ENCODE data around the gene KLHL2. TPM values are rescaled to one million over a fixed set of nuclear protein-coding genes. Genes with fewer than 3 reads are reported as not detected.

KLHL2 gene
- polyA plus RNA-seq, 3 donors, result 6.9 to 22.6 (median 11.1) TPM

DNA sequence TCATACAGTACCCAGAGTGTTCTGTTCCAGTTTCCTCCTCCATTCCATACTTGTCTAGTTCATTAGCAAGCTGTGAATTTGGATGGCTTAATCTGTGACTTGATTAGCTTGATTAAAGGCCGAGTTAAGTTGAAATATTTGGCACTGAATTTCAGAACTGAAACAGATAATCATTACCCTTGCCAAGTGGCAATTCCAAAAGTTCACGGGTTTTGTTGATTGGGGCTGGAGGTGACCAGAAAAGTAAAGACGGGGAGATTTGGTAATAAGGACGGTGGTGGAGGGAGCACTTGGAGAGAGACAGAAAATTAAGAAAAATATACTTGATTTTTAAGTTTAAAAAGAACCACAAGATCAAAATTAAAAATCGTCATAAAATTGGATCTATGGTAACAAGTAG lies 21.9 kb upstream of the KLHL2 start:
- H3K4me1 Mint-ChIP-seq, result no peaks in the 10 kb centered on the region
- no peaks in the 10 kb centered on the region for H3K9me3 ChIP-seq (replicated peaks in 1 of 2; ENCODE audit: control insufficient read depth in 1 of 2, insufficient read depth in 1 of 2, low read length in 2 of 2)
- no peak overlapping the region for H3K27ac ChIP-seq (ENCODE audit: low read depth in 1 of 2, low read length in 2 of 2)
- H3K4me3 ChIP-seq (replicated peaks in 1 of 3; ENCODE audit: low read depth in 2 of 3, low read length in 3 of 3), result no peak overlapping the region
- no peak overlapping the region for H3K4me2 ChIP-seq (replicated peaks; ENCODE audit: extremely low read depth, low read length, poor library complexity, severe bottlenecking)
- H3K36me3 ChIP-seq (replicated peaks in 1 of 2; ENCODE audit: control insufficient read depth in 1 of 2, insufficient read depth in 2 of 2, low read length in 2 of 2), result no peaks in the 10 kb centered on the region
- H3K27me3 Mint-ChIP-seq (ENCODE audit: low read depth in 3 of 3), result no peaks in the 10 kb centered on the region
- H4K20me1 ChIP-seq (ENCODE audit: insufficient read depth, low read length), result no peaks in the 10 kb centered on the region
- no peaks in the 10 kb centered on the region for H3K36me3 Mint-ChIP-seq
- H3K27me3 ChIP-seq (ENCODE audit: control insufficient read depth in 2 of 2, insufficient read depth in 2 of 2, low read length in 2 of 2), result no peaks in the 10 kb centered on the region
- H3K9ac ChIP-seq (ENCODE audit: insufficient read depth, low read length, poor library complexity, severe bottlenecking), result no peak overlapping the region
- DNase-seq, result no peak
- no peak overlapping the region for H3K4me3 Mint-ChIP-seq
- no peaks in the 10 kb centered on the region for H3K4me1 ChIP-seq (ENCODE audit: control insufficient read depth in 1 of 2, insufficient read depth in 2 of 2, low read length in 2 of 2)
- TF ChIP-seq, protein P1, sequence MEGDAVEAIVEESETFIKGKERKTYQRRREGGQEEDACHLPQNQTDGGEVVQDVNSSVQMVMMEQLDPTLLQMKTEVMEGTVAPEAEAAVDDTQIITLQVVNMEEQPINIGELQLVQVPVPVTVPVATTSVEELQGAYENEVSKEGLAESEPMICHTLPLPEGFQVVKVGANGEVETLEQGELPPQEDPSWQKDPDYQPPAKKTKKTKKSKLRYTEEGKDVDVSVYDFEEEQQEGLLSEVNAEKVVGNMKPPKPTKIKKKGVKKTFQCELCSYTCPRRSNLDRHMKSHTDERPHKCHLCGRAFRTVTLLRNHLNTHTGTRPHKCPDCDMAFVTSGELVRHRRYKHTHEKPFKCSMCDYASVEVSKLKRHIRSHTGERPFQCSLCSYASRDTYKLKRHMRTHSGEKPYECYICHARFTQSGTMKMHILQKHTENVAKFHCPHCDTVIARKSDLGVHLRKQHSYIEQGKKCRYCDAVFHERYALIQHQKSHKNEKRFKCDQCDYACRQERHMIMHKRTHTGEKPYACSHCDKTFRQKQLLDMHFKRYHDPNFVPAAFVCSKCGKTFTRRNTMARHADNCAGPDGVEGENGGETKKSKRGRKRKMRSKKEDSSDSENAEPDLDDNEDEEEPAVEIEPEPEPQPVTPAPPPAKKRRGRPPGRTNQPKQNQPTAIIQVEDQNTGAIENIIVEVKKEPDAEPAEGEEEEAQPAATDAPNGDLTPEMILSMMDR (IDR thresholded peaks at IDR 0.05), result no peak
- no peaks in the 10 kb centered on the region for H3K79me2 ChIP-seq (ENCODE audit: insufficient read depth, low read length)
- intact Hi-C loops (cut with micrococcal nuclease), result no loop called here
- WGBS (ENCODE audit: insufficient coverage), result no CpG with 5 or more reads among the region's 5 CpGs
- H3K9me3 Mint-ChIP-seq, result peaks cover 0 to 2% (median 0%) of the 10 kb centered on the region in 7 donors
- H3K27ac Mint-ChIP-seq, result no peak overlapping the region
- no peak overlapping the region for H2AFZ ChIP-seq (ENCODE audit: insufficient read depth, low read depth, low read length, poor library complexity, severe bottlenecking)

DNA sequence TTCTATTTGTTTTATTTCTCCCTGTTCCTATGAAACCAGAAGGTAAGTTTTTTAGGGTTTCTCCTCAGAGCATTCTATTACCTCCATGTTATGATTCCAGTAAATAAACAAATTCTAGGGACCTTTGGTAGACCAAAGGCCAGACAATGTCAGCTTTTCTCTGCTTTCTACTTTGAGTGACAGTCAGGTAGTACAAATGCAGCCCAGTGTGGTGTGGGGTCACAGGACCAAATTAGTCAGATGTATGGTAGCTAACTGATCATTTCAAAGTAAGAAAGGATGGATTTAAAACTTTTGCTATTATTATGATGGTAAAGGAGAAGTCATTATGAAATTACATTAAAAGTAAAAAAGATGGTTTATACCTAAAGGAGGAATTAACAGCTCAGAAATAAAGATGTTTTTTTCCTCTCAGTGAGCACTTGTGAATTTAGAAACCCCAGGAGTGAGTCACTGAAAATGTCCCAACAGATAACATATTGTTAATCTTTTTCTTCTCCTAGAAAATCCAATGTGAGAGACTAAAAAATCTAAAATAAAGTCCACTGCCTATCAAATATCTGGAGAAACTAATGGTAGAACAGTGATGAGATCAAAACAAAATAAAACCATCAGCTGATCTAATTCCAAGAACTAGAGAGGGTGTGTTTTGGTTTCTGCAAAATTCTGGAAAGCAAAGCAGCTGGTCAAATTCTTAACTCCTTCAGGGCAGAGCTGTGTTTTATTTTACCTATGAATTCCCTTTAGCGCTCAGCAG lies 16.6 kb upstream of the KLHL2 start:
- no peaks in the 10 kb centered on the region for H3K27me3 ChIP-seq (ENCODE audit: control insufficient read depth in 2 of 2, insufficient read depth in 2 of 2, low read length in 2 of 2)
- no peaks in the 10 kb centered on the region for H4K20me1 ChIP-seq (ENCODE audit: insufficient read depth, low read length)
- Mint-ChIP-seq H3K4me3 (no peak overlapping the region), H3K36me3 (no peaks in the 10 kb centered on the region), H3K27me3 (ENCODE audit: low read depth in 3 of 3) (no peaks in the 10 kb centered on the region), H3K4me1 (no peaks in the 10 kb centered on the region), H3K27ac (no peak overlapping the region), H3K9me3 (no peaks in the 10 kb centered on the region)
- no peaks in the 10 kb centered on the region for H3K9me3 ChIP-seq (replicated peaks in 1 of 2; ENCODE audit: control insufficient read depth in 1 of 2, insufficient read depth in 1 of 2, low read length in 2 of 2)
- intact Hi-C loops (cut with micrococcal nuclease), result no loop called here
- H2AFZ ChIP-seq (ENCODE audit: insufficient read depth, low read depth, low read length, poor library complexity, severe bottlenecking), result no peak overlapping the region
- H3K36me3 ChIP-seq (replicated peaks in 1 of 2; ENCODE audit: control insufficient read depth in 1 of 2, insufficient read depth in 2 of 2, low read length in 2 of 2), result no peaks in the 10 kb centered on the region
- TF ChIP-seq, protein P1 (IDR thresholded peaks at IDR 0.05), result no peak
- H3K79me2 ChIP-seq (ENCODE audit: insufficient read depth, low read length), result no peaks in the 10 kb centered on the region
- no peak overlapping the region for H3K4me3 ChIP-seq (replicated peaks in 1 of 3; ENCODE audit: low read depth in 2 of 3, low read length in 3 of 3)
- DNase-seq, result no peak
- no peak overlapping the region for H3K27ac ChIP-seq (ENCODE audit: low read depth in 1 of 2, low read length in 2 of 2)
- H3K4me2 ChIP-seq (replicated peaks; ENCODE audit: extremely low read depth, low read length, poor library complexity, severe bottlenecking), result no peak overlapping the region
- 100% methylated on average over 1 of the region's 1 CpG for WGBS (ENCODE audit: insufficient coverage)
- H3K4me1 ChIP-seq (ENCODE audit: control insufficient read depth in 1 of 2, insufficient read depth in 2 of 2, low read length in 2 of 2), result no peaks in the 10 kb centered on the region
- no peak overlapping the region for H3K9ac ChIP-seq (ENCODE audit: insufficient read depth, low read length, poor library complexity, severe bottlenecking)
